Stimulated activated memory B cell treated with anti-CD40 and anti-IgM and Interleukin-4, amounts not matched to agents 10 μg/mL and 1 μg/mL and 100 μg/mL, for 72 hours (primary cell): ENCODE results near the gene PPP2R5E.

Source experiments
- ATAC-seq: fragments of 150-1000 bp; cut with Tn5 transposase; 2 replicates; pipeline ENCODE4 v1.10.0; 2021
- H3K27ac Mint-ChIP-seq: one replicate; pipeline ENCODE4 v1.8.0; 2022; ENCODE audit warnings: mild to moderate bottlenecking, mixed read lengths
- H3K27me3 Mint-ChIP-seq: one replicate; pipeline ENCODE4 v1.8.0; 2022; ENCODE audit warnings: mixed read lengths
- H3K36me3 Mint-ChIP-seq: one replicate; pipeline ENCODE4 v1.8.0; 2022; ENCODE audit warnings: mixed read lengths
- H3K4me1 Mint-ChIP-seq: one replicate; pipeline ENCODE4 v1.8.0; 2022; ENCODE audit warnings: mixed read lengths
- H3K4me3 Mint-ChIP-seq: one replicate; pipeline ENCODE4 v1.8.0; 2022; ENCODE audit warnings: mild to moderate bottlenecking, moderate library complexity, mixed read lengths
- H3K9me3 Mint-ChIP-seq: one replicate; pipeline ENCODE4 v1.8.0; 2022; ENCODE audit warnings: mixed read lengths

Gene PPP2R5E

GRCh38 chr14:63436286-63437098 is 106.7 kb downstream of the PPP2R5E start:
- no peak overlapping the region for H3K4me3 Mint-ChIP-seq
- ATAC-seq = no peak
- peaks cover 66% of the 10 kb centered on the region for H3K4me1 Mint-ChIP-seq
- H3K36me3 Mint-ChIP-seq = peaks cover 34% of the 10 kb centered on the region
- H3K27ac Mint-ChIP-seq = no peak overlapping the region
- no peaks in the 10 kb centered on the region for H3K9me3 Mint-ChIP-seq
- no peaks in the 10 kb centered on the region for H3K27me3 Mint-ChIP-seq

DNA sequence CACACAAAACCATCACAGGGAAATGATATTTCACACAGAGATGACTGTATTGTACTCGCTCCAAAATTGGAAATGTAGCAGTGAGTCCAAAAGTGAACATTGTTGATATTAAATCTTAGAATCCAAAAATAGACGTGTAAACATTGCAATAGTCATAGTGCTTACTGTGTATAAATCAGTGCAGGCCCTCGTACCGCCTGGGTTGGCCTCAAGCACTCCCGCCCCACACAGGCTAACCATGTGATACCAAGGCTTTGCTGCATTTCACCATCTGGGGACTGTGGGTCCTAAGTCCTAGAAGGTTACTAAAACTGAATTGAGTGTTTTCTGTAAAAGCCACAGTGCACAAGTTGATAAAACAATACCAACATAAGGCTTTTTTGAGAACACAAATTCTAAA is 107.3 kb downstream of the PPP2R5E start:
- Mint-ChIP-seq H3K36me3 (peaks cover 29% of the 10 kb centered on the region), H3K27ac (peak overlapping the region; percentile 57), H3K27me3 (no peaks in the 10 kb centered on the region), H3K4me1 (peaks cover 66% of the 10 kb centered on the region), H3K4me3 (no peak overlapping the region), H3K9me3 (no peaks in the 10 kb centered on the region)
- ATAC-seq = no peak

- Mint-ChIP-seq H3K4me1 (peaks cover 64% of the 10 kb centered on the region), H3K27ac (peak overlapping the region; percentile 57), H3K27me3 (no peaks in the 10 kb centered on the region), H3K9me3 (no peaks in the 10 kb centered on the region), H3K36me3 (peaks cover 28% of the 10 kb centered on the region), H3K4me3 (peak overlapping the region; percentile 1)
- ATAC-seq = no peak
Measured at GRCh38 chr14:63435204-63435603, 108.0 kb downstream of the PPP2R5E start.

GRCh38 chr14:63432888-63433552 is 110.2 kb downstream of the PPP2R5E start:
- Mint-ChIP-seq H3K4me1 (peaks cover 59% of the 10 kb centered on the region), H3K27me3 (no peaks in the 10 kb centered on the region), H3K4me3 (no peak overlapping the region), H3K9me3 (no peaks in the 10 kb centered on the region), H3K36me3 (peaks cover 19% of the 10 kb centered on the region), H3K27ac (no peak overlapping the region)
- ATAC-seq = no peak

- Mint-ChIP-seq H3K36me3 (peaks cover 14% of the 10 kb centered on the region), H3K27ac (no peak overlapping the region), H3K27me3 (no peaks in the 10 kb centered on the region), H3K4me3 (no peak overlapping the region), H3K4me1 (peaks cover 55% of the 10 kb centered on the region), H3K9me3 (no peaks in the 10 kb centered on the region)
- ATAC-seq = no peak
Measured at GRCh38 chr14:63432228-63432627, 110.9 kb downstream of the PPP2R5E start.

GRCh38 chr14:63431466-63431865 is 111.7 kb downstream of the PPP2R5E start:
- ATAC-seq = no peak
- Mint-ChIP-seq H3K4me1 (peaks cover 48% of the 10 kb centered on the region), H3K4me3 (no peak overlapping the region), H3K36me3 (peaks cover 14% of the 10 kb centered on the region), H3K9me3 (no peaks in the 10 kb centered on the region), H3K27ac (no peak overlapping the region), H3K27me3 (no peaks in the 10 kb centered on the region)

DNA sequence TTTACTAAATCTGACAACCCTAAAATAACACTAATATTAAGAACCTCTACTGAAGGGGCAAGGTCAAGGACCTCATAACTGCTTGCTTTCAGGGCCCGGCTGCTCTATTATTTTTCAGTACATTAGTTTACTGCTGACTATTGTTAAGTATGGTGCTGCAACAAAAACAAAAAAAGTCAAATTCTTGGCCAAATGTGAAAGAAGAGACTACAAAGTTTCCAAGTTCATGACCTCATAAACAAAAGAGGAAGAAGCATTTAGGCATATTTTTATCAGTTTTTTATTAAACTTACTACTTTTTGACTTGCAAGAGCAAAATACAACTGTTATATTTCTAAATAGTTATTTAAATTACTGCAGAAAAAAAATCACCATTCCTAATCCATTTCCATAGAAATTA is 114.7 kb downstream of the PPP2R5E start:
- Mint-ChIP-seq H3K27ac (no peak overlapping the region), H3K9me3 (no peaks in the 10 kb centered on the region), H3K27me3 (no peaks in the 10 kb centered on the region), H3K4me1 (peaks cover 27% of the 10 kb centered on the region), H3K4me3 (no peak overlapping the region), H3K36me3 (peaks cover 14% of the 10 kb centered on the region)
- no peak for ATAC-seq

GRCh38 chr14:63426838-63427352 is 116.3 kb downstream of the PPP2R5E start:
- no peak overlapping the region for H3K27ac Mint-ChIP-seq
- H3K27me3 Mint-ChIP-seq = no peaks in the 10 kb centered on the region
- peaks cover 18% of the 10 kb centered on the region for H3K4me1 Mint-ChIP-seq
- no peak for ATAC-seq
- H3K9me3 Mint-ChIP-seq = no peaks in the 10 kb centered on the region
- H3K36me3 Mint-ChIP-seq = peaks cover 12% of the 10 kb centered on the region
- H3K4me3 Mint-ChIP-seq = no peak overlapping the region

- no peak overlapping the region for H3K27ac Mint-ChIP-seq
- no peaks in the 10 kb centered on the region for H3K9me3 Mint-ChIP-seq
- H3K4me1 Mint-ChIP-seq = peaks cover 12% of the 10 kb centered on the region
- ATAC-seq = no peak
- no peaks in the 10 kb centered on the region for H3K27me3 Mint-ChIP-seq
- no peak overlapping the region for H3K4me3 Mint-ChIP-seq
- peaks cover 26% of the 10 kb centered on the region for H3K36me3 Mint-ChIP-seq
Measured at GRCh38 chr14:63423889-63424288, 119.3 kb downstream of the PPP2R5E start.

DNA sequence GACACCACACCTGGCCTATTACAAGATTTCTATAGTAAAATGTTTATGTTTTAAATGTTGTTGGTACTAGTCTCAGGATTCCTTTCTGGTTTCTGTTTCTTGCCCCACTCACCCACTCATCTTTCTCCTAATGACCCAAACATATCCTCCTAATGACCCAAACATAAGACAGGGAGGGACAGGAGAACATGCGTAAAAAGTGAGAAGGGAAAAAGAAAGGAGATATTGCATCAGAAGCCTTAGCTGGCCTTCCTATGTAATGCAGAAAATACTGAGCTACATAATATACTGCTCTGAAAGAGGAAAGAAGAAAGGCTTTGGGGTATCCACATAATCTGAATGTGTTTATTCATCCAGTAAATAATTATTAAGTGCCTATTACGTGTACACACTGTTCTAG is 119.8 kb downstream of the PPP2R5E start:
- no peak for ATAC-seq
- Mint-ChIP-seq H3K4me3 (no peak overlapping the region), H3K27ac (no peak overlapping the region), H3K4me1 (peaks cover 12% of the 10 kb centered on the region), H3K36me3 (peaks cover 26% of the 10 kb centered on the region), H3K27me3 (no peaks in the 10 kb centered on the region), H3K9me3 (no peaks in the 10 kb centered on the region)

- Mint-ChIP-seq H3K4me3 (no peak overlapping the region), H3K9me3 (no peaks in the 10 kb centered on the region), H3K27ac (no peak overlapping the region), H3K27me3 (no peaks in the 10 kb centered on the region), H3K4me1 (peaks cover 6% of the 10 kb centered on the region), H3K36me3 (peaks cover 26% of the 10 kb centered on the region)
- no peak for ATAC-seq
Measured at GRCh38 chr14:63421919-63422318, 121.3 kb downstream of the PPP2R5E start.

- ATAC-seq = no peak
- no peak overlapping the region for H3K4me3 Mint-ChIP-seq
Measured at GRCh38 chr14:63421226-63421625, 122.0 kb downstream of the PPP2R5E start.

DNA sequence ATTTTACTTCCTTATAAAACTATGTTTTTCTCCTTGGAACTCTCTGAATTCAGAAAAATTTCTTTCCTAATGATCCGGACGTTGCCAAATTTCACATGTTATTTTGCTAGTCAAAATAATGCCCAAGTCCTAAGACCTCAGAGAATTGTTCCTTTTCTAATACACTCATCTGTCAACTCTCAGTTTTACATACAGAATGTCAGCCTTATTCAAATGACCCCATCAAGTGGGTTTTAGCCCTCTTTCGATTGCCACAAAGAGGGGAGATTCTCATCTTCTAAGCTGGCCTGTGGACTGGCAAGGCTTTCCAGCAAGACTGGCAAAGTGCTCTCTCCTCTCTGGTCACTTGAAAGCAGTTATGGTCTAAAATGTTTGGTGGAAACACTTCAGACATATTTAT is 125.2 kb downstream of the PPP2R5E start:
- H3K27me3 Mint-ChIP-seq = no peaks in the 10 kb centered on the region
- no peaks in the 10 kb centered on the region for H3K4me1 Mint-ChIP-seq
- H3K36me3 Mint-ChIP-seq = peaks cover 19% of the 10 kb centered on the region
- ATAC-seq = no peak
- no peak overlapping the region for H3K27ac Mint-ChIP-seq
- no peak overlapping the region for H3K4me3 Mint-ChIP-seq
- no peaks in the 10 kb centered on the region for H3K9me3 Mint-ChIP-seq

More at GRCh38 chr14:63421226-63421625, 122.0 kb downstream of the PPP2R5E start:
- Mint-ChIP-seq H3K4me1 (peaks cover 6% of the 10 kb centered on the region), H3K27me3 (no peaks in the 10 kb centered on the region), H3K9me3 (no peaks in the 10 kb centered on the region), H3K27ac (no peak overlapping the region), H3K36me3 (peaks cover 26% of the 10 kb centered on the region)

- Mint-ChIP-seq H3K27ac (no peak overlapping the region), H3K9me3 (no peaks in the 10 kb centered on the region), H3K27me3 (no peaks in the 10 kb centered on the region), H3K36me3 (peaks cover 36% of the 10 kb centered on the region), H3K4me3 (no peak overlapping the region), H3K4me1 (no peaks in the 10 kb centered on the region)
- no peak for ATAC-seq
Measured at GRCh38 chr14:63413009-63413408, 130.2 kb downstream of the PPP2R5E start.

- no peak for ATAC-seq
- Mint-ChIP-seq H3K4me3 (no peak overlapping the region), H3K27ac (no peak overlapping the region), H3K9me3 (no peaks in the 10 kb centered on the region), H3K36me3 (peaks cover 43% of the 10 kb centered on the region), H3K27me3 (no peaks in the 10 kb centered on the region), H3K4me1 (no peaks in the 10 kb centered on the region)
Measured at GRCh38 chr14:63406333-63406732, 136.8 kb downstream of the PPP2R5E start.

- no peak for ATAC-seq
- Mint-ChIP-seq H3K9me3 (no peaks in the 10 kb centered on the region), H3K4me3 (no peak overlapping the region), H3K27me3 (no peaks in the 10 kb centered on the region), H3K27ac (no peak overlapping the region), H3K4me1 (no peaks in the 10 kb centered on the region), H3K36me3 (peaks cover 45% of the 10 kb centered on the region)
Measured at GRCh38 chr14:63405715-63406114, 137.5 kb downstream of the PPP2R5E start.
